ACC112 (cell line): ENCODE measurements around the gene CELA2B.
"Not testable (repeated sequence)": the region's sequence is repeated elsewhere in the genome, so short reads cannot be mapped to it uniquely, and the experiment has no call there.

Experiments used
- H2AFZ ChIP-seq: fragments of 200-600 bp; sonication (generic); one replicate; pipeline ENCODE4 v1.6.0; 2017; ENCODE audit warnings: antibody characterized with exemption, low read length; ENCODE audit not compliant: unreplicated experiment
- H3K27ac ChIP-seq: fragments of 200-600 bp; sonication (generic); 2 replicates; pipeline ENCODE4 v1.5.1; 2014; ENCODE audit warnings: low read depth, mild to moderate bottlenecking, antibody characterized with exemption, low read length, moderate library complexity
- H3K27me3 ChIP-seq: fragments of 200-600 bp; sonication (generic); 2 replicates; pipeline ENCODE4 v1.6.1; 2014; ENCODE audit warnings: mild to moderate bottlenecking, antibody characterized with exemption, low read length, moderate library complexity, mixed read lengths; ENCODE audit not compliant: insufficient read depth
- H3K36me3 ChIP-seq: fragments of 200-600 bp; sonication (generic); 2 replicates; pipeline ENCODE4 v1.6.1; 2016; ENCODE audit warnings: mild to moderate bottlenecking, antibody characterized with exemption, low read length, moderate library complexity, mixed read lengths; ENCODE audit not compliant: insufficient read depth
- H3K4me1 ChIP-seq: fragments of 200-600 bp; sonication (generic); one replicate; pipeline ENCODE4 v1.6.1; 2016; ENCODE audit warnings: low read length, mixed read lengths; ENCODE audit not compliant: insufficient read depth, unreplicated experiment, control insufficient read depth
- H3K4me3 ChIP-seq: fragments of 200-600 bp; sonication (generic); 2 replicates; pipeline ENCODE4 v1.5.1; 2014; ENCODE audit warnings: mild to moderate bottlenecking, low read depth, low read length
- H3K79me2 ChIP-seq: fragments of 200-600 bp; sonication (generic); one replicate; pipeline ENCODE4 v1.6.0; 2016; ENCODE audit warnings: low read length; ENCODE audit not compliant: control insufficient read depth, unreplicated experiment, insufficient read depth

The CELA2B gene

GRCh38 chr1:15469361-15469760 lies 6.5 kb upstream of the CELA2B start:
- Histone ChIP-seq H3K36me3 (no peaks in the 10 kb centered on the region), H3K27me3 (no peaks in the 10 kb centered on the region), H3K27ac (no peak overlapping the region), H2AFZ (no peak overlapping the region), H3K79me2 (no peaks in the 10 kb centered on the region), H3K4me3 (no peak overlapping the region), H3K4me1 (peaks cover 2% of the 10 kb centered on the region)

- H3K27ac ChIP-seq, H2AFZ ChIP-seq, H3K27me3 ChIP-seq, H3K36me3 ChIP-seq, H3K79me2 ChIP-seq, H3K4me1 ChIP-seq, H3K4me3 ChIP-seq: not testable (repeated sequence)
Measured at GRCh38 chr1:15469821-15470448, 6.0 kb upstream of the CELA2B start.

DNA sequence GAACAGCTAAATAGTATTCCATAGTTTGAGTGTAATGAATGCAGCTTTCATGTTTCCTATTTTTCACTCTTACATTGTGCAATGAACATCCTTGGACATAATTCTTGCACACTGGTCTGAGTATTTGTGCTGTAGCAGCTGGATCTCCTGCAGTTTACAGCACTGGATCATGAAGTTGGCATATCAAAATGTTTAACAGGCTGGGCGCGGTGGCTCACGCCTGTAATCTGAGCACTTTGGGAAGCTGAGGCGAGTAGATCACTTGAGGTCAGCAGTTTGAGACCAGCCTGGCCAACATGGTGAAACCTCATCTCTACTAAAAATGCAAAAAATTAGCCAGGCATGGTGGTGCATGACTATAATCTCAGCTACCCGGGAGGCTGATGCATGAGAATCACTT lies 4.8 kb upstream of the CELA2B start:
- not testable (repeated sequence) for H3K27ac ChIP-seq, H3K27me3 ChIP-seq, H3K36me3 ChIP-seq, H3K79me2 ChIP-seq, H2AFZ ChIP-seq, H3K4me1 ChIP-seq, H3K4me3 ChIP-seq

GRCh38 chr1:15471723-15472122 lies 4.2 kb upstream of the CELA2B start:
- H3K36me3 ChIP-seq, H3K27ac ChIP-seq, H3K27me3 ChIP-seq, H3K79me2 ChIP-seq, H3K4me1 ChIP-seq, H3K4me3 ChIP-seq, H2AFZ ChIP-seq: not testable (repeated sequence)

DNA sequence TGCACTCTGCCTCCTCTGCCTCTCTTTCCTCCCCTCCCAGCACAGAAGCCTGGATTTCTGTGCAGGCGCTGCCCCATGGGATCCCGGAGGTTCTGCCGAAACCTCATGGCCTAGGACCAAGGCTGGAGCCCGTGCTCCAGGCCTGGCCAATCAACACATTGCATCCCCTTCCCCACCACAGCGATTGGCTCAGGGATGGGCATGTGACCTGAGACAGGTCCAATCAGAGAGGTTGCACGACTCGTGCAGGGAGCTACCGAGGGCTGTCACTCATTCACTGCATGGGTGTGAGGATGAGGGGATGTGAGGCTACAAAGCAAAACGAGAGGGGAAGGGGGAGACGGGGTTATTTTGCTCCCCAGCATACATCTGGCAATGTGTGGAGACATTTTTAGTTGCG lies 3.3 kb upstream of the CELA2B start:
- Histone ChIP-seq H3K4me3 (no peak overlapping the region), H3K4me1 (no peaks in the 10 kb centered on the region), H2AFZ (no peak overlapping the region), H3K27ac (no peak overlapping the region), H3K27me3 (no peaks in the 10 kb centered on the region), H3K36me3 (no peaks in the 10 kb centered on the region), H3K79me2 (no peaks in the 10 kb centered on the region)

DNA sequence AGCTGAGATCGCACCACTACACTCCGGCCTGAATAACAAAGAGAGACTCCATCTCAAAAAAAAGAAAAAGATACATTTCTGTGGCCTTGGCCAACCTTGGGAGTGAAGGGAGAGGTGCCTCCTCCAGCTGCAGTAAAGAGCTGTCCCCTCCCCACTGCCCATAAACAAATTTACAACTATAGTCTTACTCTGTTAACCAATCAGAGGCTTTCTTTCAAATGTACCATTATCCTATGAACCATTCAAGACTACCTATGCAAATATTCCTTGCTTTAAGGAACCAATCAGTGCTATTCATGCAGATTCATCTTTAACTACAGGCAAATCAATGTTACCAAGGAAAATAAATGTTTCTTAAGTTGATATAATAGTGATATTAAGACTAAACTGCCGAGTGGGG lies 1.0 kb downstream of the CELA2B start:
- no peak overlapping the region for H3K27ac ChIP-seq
- no peaks in the 10 kb centered on the region for H3K79me2 ChIP-seq
- H3K4me1 ChIP-seq = no peaks in the 10 kb centered on the region
- H2AFZ ChIP-seq = no peak overlapping the region
- H3K4me3 ChIP-seq = no peak overlapping the region
- no peaks in the 10 kb centered on the region for H3K27me3 ChIP-seq
- H3K36me3 ChIP-seq = no peaks in the 10 kb centered on the region

DNA sequence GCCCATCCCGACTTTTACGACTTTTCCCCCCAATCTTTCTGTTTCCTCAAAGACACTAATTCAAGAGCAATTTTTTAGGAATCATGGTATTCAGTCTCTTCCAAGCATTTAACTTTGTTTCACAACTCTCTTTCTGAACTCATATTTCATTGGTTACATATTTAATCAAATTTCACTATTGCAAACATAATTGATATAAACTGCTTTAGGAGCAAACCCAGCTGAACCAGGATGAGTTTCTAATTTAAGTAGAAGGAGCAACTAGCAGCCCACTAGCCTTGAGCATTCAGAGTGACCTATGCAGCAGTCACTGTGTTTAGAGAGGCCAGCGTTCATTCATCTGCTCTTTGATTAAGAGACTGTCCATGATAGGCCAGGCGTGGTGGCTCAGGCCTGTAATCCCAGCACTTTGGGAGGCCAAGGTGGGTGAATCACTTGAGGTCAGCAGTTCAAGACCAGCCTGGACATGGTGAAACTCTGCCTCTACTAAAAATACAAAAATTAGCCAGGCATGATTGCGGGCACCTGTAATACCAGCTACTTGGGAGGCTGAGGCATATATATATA lies 1.8 kb downstream of the CELA2B start:
- H3K27ac ChIP-seq = no peak overlapping the region
- no peaks in the 10 kb centered on the region for H3K36me3 ChIP-seq
- H3K79me2 ChIP-seq = no peaks in the 10 kb centered on the region
- no peak overlapping the region for H3K4me3 ChIP-seq
- no peaks in the 10 kb centered on the region for H3K4me1 ChIP-seq
- H3K27me3 ChIP-seq = no peaks in the 10 kb centered on the region
- no peak overlapping the region for H2AFZ ChIP-seq

- H3K4me1 ChIP-seq = no peaks in the 10 kb centered on the region
- H3K27ac ChIP-seq = no peak overlapping the region
- no peaks in the 10 kb centered on the region for H3K36me3 ChIP-seq
- no peaks in the 10 kb centered on the region for H3K27me3 ChIP-seq
- no peaks in the 10 kb centered on the region for H3K79me2 ChIP-seq
- H3K4me3 ChIP-seq = no peak overlapping the region
- H2AFZ ChIP-seq = no peak overlapping the region
Measured at GRCh38 chr1:15479654-15480347, 3.9 kb downstream of the CELA2B start.

DNA sequence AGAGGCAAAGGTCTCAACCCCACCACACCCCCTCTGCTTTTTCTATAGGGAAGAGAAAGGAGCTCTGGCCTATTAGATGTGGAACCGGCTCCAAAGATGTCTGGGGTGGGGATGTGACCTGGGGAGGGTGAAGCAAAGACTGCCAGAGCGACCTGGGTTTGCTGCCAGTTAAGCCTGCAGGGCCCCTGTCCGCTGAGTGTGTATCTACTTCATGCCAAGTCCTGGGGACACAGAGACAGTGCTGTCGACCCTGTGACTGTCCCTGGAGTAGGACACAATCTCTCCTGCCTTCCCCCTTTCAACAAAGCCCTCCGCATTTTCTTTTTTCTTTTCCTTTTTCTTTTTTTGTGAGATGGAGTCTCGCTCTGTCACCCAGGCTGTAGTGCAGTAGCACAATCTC lies 6.6 kb downstream of the CELA2B start:
- H3K27ac ChIP-seq, H3K4me3 ChIP-seq, H2AFZ ChIP-seq, H3K36me3 ChIP-seq, H3K4me1 ChIP-seq, H3K27me3 ChIP-seq, H3K79me2 ChIP-seq: not testable (repeated sequence)

- H3K27me3 ChIP-seq, H3K79me2 ChIP-seq, H3K4me3 ChIP-seq, H3K36me3 ChIP-seq, H2AFZ ChIP-seq, H3K27ac ChIP-seq, H3K4me1 ChIP-seq: not testable (repeated sequence)
Measured at GRCh38 chr1:15482983-15483543, 7.2 kb downstream of the CELA2B start.

GRCh38 chr1:15483971-15484370 lies 8.1 kb downstream of the CELA2B start:
- no peaks in the 10 kb centered on the region for H3K79me2 ChIP-seq
- no peaks in the 10 kb centered on the region for H3K27me3 ChIP-seq
- no peaks in the 10 kb centered on the region for H3K4me1 ChIP-seq
- no peak overlapping the region for H3K27ac ChIP-seq
- H2AFZ ChIP-seq = no peak overlapping the region
- H3K36me3 ChIP-seq = no peaks in the 10 kb centered on the region
- no peak overlapping the region for H3K4me3 ChIP-seq
